NB4 (cell line): Measurements from ENCODE around the gene C20orf144.

Experiments used
- DNase-seq: peaks from one replicate; pipeline ENCODE4 v3.0.0; 2010; ENCODE audit warnings: low read depth
- H3K4me3 ChIP-seq: one replicate; pipeline ENCODE4 v1.5.1; 2011; ENCODE audit warnings: mild to moderate bottlenecking, low read depth, low read length, moderate library complexity
- MYC ChIP-seq: IDR thresholded peaks from 2 replicates; pipeline ENCODE4 v1.6.1; 2011; ENCODE audit warnings: low read depth, low read length
- POLR2A ChIP-seq: IDR thresholded peaks from 2 replicates; pipeline ENCODE4 v1.6.1; 2011; ENCODE audit warnings: mild to moderate bottlenecking; ENCODE audit not compliant: insufficient read length; ENCODE audit errors: extremely low read depth
- TF ChIP-seq, protein P1 (sequence below): IDR thresholded peaks from one replicate; pipeline ENCODE4 v1.5.1; 2012; ENCODE audit warnings: low read depth, low read length
- TF ChIP-seq, protein P2 (sequence below): IDR thresholded peaks from 2 replicates; pipeline ENCODE4 v1.6.1; 2011; ENCODE audit warnings: low read depth, low read length

The C20orf144 gene

GRCh38 chr20:33662172-33662571 is at the start of gene C20orf144:
Gene C20orf144 (plus strand): TSS chr20:33662327. CDS start chr20:33662346, 19 bp downstream.
- H3K4me3 ChIP-seq, result peak within 1 kb of the TSS; percentile 57
- no peak for TF ChIP-seq MYC
- TF ChIP-seq, protein P1, sequence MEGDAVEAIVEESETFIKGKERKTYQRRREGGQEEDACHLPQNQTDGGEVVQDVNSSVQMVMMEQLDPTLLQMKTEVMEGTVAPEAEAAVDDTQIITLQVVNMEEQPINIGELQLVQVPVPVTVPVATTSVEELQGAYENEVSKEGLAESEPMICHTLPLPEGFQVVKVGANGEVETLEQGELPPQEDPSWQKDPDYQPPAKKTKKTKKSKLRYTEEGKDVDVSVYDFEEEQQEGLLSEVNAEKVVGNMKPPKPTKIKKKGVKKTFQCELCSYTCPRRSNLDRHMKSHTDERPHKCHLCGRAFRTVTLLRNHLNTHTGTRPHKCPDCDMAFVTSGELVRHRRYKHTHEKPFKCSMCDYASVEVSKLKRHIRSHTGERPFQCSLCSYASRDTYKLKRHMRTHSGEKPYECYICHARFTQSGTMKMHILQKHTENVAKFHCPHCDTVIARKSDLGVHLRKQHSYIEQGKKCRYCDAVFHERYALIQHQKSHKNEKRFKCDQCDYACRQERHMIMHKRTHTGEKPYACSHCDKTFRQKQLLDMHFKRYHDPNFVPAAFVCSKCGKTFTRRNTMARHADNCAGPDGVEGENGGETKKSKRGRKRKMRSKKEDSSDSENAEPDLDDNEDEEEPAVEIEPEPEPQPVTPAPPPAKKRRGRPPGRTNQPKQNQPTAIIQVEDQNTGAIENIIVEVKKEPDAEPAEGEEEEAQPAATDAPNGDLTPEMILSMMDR, result no peak
- TF ChIP-seq POLR2A, result no peak
- TF ChIP-seq, protein P2, sequence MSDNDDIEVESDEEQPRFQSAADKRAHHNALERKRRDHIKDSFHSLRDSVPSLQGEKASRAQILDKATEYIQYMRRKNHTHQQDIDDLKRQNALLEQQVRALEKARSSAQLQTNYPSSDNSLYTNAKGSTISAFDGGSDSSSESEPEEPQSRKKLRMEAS, result no peak
- DNase-seq, result no peak

DNA sequence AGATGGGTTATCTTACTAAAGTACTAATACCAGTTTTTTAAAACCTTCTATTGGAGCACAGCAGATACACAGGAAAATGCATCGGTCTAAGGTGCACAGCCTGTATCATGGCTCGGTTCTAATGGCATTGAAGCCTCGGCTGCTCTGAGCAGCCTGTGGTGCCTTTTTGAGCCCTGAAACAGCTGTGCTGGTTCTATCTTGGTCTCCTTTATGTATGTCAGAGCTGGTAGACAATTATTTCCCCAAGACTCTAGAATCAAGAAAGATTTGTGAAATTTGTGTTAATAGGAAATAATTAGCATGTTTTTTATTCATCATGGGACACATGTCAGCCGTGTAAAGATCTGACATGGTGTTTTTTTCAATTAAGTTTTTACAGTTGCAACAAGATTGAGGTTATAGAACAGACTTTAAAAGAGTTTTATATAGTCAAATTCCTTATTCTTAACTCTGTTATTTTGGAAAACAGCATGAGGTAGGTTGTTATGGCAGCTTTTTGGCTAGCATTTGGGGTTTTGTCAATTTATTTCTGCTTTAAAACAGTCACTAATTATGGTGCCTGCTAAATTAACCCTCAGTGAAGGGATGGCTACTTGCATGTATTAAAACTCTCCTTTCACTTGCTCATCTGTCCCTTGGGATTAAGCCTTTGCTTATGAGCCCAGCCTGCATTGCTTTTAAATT is 40.3 kb upstream of the C20orf144 start:
- no peak for DNase-seq
- TF ChIP-seq, protein P1, result no peak
- TF ChIP-seq POLR2A, result no peak
- no peak for TF ChIP-seq MYC
- TF ChIP-seq, protein P2, result no peak
- no peak overlapping the region for H3K4me3 ChIP-seq

DNA sequence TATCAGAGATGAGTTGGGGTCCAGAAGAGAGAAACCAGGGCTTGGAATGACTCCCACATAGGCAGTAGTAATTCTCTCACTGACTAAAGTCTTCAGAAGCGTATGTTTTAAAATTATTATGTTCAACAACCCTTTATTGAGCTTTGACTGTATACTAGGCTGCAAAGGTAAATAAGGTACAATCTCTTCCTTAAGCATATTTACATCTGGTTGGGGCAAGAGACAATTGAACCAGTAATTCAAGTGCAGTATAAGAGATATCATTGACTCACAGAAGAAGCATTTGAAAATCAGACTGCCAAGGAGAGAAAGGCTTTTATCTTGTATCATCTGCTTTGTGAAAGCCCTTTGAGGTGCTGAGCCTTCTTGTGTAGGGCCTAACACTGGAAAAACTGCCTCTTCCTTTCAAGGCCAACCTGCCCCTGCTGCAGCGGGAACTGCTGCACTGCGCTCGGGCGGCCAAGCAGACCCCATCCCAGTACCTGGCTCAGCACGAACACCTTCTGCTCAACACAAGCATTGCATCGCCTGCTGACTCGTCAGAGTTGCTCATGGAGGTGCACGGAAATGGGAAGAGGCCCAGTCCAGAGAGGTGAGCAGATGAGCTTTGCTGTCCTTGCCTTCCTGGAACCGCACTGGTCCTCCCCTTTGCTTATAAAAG is 39.3 kb upstream of the C20orf144 start:
- H3K4me3 ChIP-seq, result no peak overlapping the region
- DNase-seq, result no peak
- TF ChIP-seq, protein P1, result no peak
- TF ChIP-seq POLR2A (no peak), MYC (no peak)
- TF ChIP-seq, protein P2, result no peak

GRCh38 chr20:33624399-33624798 is 37.7 kb upstream of the C20orf144 start:
- DNase-seq, result no peak
- H3K4me3 ChIP-seq, result no peak overlapping the region
- TF ChIP-seq, protein P2, result no peak
- TF ChIP-seq MYC, result no peak
- TF ChIP-seq, protein P1, result no peak
- TF ChIP-seq POLR2A, result no peak

DNA sequence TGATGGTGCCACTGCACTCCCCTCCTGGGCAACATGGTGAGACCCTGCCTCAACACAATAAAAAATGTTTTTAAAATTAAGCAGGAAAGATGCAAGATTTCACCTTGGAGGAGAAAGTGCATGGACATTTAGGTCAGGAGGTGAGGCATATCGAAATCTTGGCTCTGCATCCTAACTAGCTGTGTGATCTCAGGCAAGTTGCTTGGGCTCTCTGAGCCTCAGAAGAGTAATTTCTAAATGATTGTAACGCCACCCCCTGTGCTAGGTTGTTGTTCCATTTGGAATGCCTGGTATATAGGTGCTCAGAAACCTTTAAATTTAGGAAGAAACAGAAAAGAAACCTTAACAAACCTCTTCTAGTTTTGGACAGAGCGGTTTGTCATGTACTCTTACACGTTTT is 35.9 kb upstream of the C20orf144 start:
- TF ChIP-seq, protein P1, result no peak
- TF ChIP-seq, protein P2, result no peak
- TF ChIP-seq POLR2A (no peak), MYC (no peak)
- no peak overlapping the region for H3K4me3 ChIP-seq
- no peak for DNase-seq
